Measurements from ENCODE around the gene PCDH15. TPM values are rescaled to one million over a fixed set of nuclear protein-coding genes. Genes with fewer than 3 reads are reported as not detected.

Gene PCDH15
- total RNA-seq, 1 donor from 2014 or later = 0.25 TPM

DNA sequence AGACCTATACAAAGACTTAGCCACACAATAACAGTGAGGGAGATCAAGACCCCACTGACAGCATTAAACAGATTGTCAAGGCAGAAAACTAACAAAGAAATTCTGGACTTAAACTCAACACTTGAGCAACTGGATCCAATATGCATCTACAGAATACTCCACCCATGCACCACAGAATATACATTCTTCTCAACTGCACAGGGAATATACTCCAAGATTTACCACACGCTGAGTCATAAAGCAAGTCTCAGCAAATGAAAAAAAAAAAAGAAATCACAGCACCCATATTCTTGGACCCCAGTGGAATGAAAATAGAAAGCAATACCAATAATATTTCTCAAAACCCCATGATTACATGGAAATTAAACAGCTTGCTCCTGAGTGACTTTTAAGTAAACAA lies 680.2 kb downstream of the PCDH15 start:
- no peak for DNase-seq (ENCODE audit: extremely low spot score in 2 of 2)
- intact Hi-C loops (cut with DNase I) = no loop called here
- Histone ChIP-seq H3K27ac (no peak overlapping the region), H3K4me1 (peaks cover 5% of the 10 kb centered on the region), H3K36me3 (no peaks in the 10 kb centered on the region), H3K4me3 (no peak overlapping the region), H3K9me3 (no peaks in the 10 kb centered on the region), H3K27me3 (no peaks in the 10 kb centered on the region)
- TF ChIP-seq, protein P1, sequence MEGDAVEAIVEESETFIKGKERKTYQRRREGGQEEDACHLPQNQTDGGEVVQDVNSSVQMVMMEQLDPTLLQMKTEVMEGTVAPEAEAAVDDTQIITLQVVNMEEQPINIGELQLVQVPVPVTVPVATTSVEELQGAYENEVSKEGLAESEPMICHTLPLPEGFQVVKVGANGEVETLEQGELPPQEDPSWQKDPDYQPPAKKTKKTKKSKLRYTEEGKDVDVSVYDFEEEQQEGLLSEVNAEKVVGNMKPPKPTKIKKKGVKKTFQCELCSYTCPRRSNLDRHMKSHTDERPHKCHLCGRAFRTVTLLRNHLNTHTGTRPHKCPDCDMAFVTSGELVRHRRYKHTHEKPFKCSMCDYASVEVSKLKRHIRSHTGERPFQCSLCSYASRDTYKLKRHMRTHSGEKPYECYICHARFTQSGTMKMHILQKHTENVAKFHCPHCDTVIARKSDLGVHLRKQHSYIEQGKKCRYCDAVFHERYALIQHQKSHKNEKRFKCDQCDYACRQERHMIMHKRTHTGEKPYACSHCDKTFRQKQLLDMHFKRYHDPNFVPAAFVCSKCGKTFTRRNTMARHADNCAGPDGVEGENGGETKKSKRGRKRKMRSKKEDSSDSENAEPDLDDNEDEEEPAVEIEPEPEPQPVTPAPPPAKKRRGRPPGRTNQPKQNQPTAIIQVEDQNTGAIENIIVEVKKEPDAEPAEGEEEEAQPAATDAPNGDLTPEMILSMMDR (IDR thresholded peaks at IDR 0.05) = no peak

DNA sequence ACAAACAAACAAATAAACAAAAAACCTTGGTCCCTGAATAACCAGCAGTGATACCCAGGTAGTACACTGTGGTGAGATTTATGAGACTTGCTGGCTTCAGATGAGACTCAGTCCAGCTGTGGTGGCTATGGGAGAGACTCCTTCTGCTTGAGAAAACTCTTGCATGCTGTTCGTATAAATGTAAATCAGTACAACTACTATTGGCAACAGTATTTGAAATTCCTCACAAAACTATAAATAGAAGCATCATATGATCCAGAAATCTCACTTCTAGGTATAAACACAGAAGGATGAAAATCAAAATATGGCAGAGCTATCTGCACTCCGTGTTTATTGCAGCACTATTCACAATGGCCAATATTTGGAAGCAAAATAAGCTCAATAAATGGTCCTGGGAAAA lies 692.1 kb downstream of the PCDH15 start:
- no peaks in the 10 kb centered on the region for H3K9me3 ChIP-seq
- DNase-seq (ENCODE audit: extremely low spot score in 2 of 2) = no peak
- H3K27me3 ChIP-seq = no peaks in the 10 kb centered on the region
- H3K36me3 ChIP-seq = no peaks in the 10 kb centered on the region
- no peak overlapping the region for H3K27ac ChIP-seq
- H3K4me3 ChIP-seq = no peak overlapping the region
- no peaks in the 10 kb centered on the region for H3K4me1 ChIP-seq
- TF ChIP-seq POLR2AphosphoS5 (IDR thresholded peaks at IDR 0.05; ENCODE audit: insufficient read depth in 1 of 2, low read depth in 1 of 2) = no peak
- TF ChIP-seq POLR2A (IDR thresholded peaks at IDR 0.05) = no peak
- TF ChIP-seq, protein P1 (IDR thresholded peaks at IDR 0.05) = no peak
- intact Hi-C loops (cut with DNase I) = no loop called here

DNA sequence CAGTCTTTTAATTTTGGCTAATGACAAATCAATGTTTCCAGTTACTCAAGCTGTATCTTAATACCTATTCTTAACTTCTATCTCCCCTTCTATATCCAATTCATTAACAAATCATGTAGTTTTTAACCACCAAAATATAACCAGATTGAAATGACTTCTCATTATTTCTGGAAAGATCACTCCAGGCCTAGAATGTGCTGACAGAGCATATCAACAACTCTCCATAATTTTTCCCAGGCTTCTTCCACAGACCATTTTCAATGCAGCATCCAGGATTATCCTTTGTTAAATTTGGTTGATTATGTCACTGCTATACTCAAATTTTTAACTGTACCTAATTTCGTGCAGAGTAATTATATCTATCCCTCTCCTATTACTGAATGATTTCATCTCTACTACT lies 704.1 kb downstream of the PCDH15 start:
- H3K4me3 ChIP-seq = no peak overlapping the region
- H3K9me3 ChIP-seq = no peaks in the 10 kb centered on the region
- no peaks in the 10 kb centered on the region for H3K27me3 ChIP-seq
- no peak for TF ChIP-seq POLR2AphosphoS5 (IDR thresholded peaks at IDR 0.05; ENCODE audit: insufficient read depth in 1 of 2, low read depth in 1 of 2)
- TF ChIP-seq POLR2A (IDR thresholded peaks at IDR 0.05) = no peak
- TF ChIP-seq, protein P1 (IDR thresholded peaks at IDR 0.05) = no peak
- DNase-seq (ENCODE audit: extremely low spot score in 2 of 2) = no peak
- intact Hi-C loops (cut with DNase I) = no loop called here
- no peak overlapping the region for H3K27ac ChIP-seq
- H3K4me1 ChIP-seq = no peaks in the 10 kb centered on the region
- H3K36me3 ChIP-seq = no peaks in the 10 kb centered on the region

DNA sequence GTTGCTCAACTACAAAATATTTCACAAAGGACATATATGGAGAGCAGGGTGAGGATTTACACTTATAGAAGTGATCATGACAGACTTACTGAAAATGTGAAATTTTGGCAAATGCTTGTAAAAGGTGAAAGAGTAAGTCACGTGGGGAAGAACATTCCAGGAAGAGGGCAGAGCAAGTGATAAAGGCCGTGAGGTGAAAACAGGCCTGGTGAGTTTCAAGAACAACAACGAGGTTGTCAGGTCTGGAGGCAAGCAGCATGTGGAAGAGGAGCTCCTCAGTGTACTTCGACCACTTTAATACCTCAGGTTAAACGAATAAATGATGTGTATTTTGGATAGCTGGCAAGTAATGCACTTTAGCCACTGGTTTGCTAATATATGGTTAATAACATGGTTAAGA lies 706.7 kb downstream of the PCDH15 start:
- Histone ChIP-seq H3K27ac (no peak overlapping the region), H3K4me3 (no peak overlapping the region), H3K27me3 (no peaks in the 10 kb centered on the region), H3K9me3 (no peaks in the 10 kb centered on the region), H3K4me1 (no peaks in the 10 kb centered on the region), H3K36me3 (no peaks in the 10 kb centered on the region)
- no peak for TF ChIP-seq POLR2A (IDR thresholded peaks at IDR 0.05)
- TF ChIP-seq POLR2AphosphoS5 (IDR thresholded peaks at IDR 0.05; ENCODE audit: insufficient read depth in 1 of 2, low read depth in 1 of 2) = no peak
- TF ChIP-seq, protein P1 (IDR thresholded peaks at IDR 0.05) = no peak
- intact Hi-C loops (cut with DNase I) = no loop called here
- DNase-seq (ENCODE audit: extremely low spot score in 2 of 2) = no peak

DNA sequence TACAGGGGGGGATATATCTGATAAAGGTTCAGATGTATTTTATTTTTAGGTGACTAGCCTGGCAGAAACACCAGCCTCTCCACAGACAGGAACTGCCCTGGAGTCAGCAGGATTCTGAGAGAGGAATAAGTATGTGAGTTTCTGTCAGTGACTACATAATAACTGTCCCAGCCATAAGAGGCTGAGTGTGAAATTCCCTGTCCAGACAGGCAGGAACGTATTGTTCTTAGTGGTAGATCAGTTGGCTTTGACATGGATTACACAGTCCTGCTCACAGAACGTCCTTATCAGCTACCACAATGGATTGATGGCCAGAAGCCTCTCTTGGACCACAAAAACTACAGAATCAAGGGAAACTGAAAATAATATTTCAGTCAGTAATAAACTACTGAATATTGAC lies 709.8 kb downstream of the PCDH15 start:
- H3K9me3 ChIP-seq = no peaks in the 10 kb centered on the region
- no peak overlapping the region for H3K27ac ChIP-seq
- intact Hi-C loops (cut with DNase I) = no loop called here
- H3K36me3 ChIP-seq = no peaks in the 10 kb centered on the region
- H3K4me1 ChIP-seq = no peaks in the 10 kb centered on the region
- no peak for DNase-seq (ENCODE audit: extremely low spot score in 2 of 2)
- H3K4me3 ChIP-seq = no peak overlapping the region
- no peaks in the 10 kb centered on the region for H3K27me3 ChIP-seq
- TF ChIP-seq POLR2AphosphoS5 (IDR thresholded peaks at IDR 0.05; ENCODE audit: insufficient read depth in 1 of 2, low read depth in 1 of 2) (no peak), POLR2A (IDR thresholded peaks at IDR 0.05) (no peak)
- TF ChIP-seq, protein P1 (IDR thresholded peaks at IDR 0.05) = no peak
